HepG2 (cell line): Measurements from ENCODE around the gene SORBS2. TPM values are rescaled to one million over a fixed set of nuclear protein-coding genes. Genes with fewer than 3 reads are reported as not detected.

ENCODE experiments used
- ATAC-seq: fragments of 200-7000 bp; cut with Tn5 transposase; 3 replicates; pipeline ENCODE4 v1.9.1; 2020; ENCODE audit warnings: mild to moderate bottlenecking, moderate library complexity
- BruUV-seq: library from RNA; stranded (reverse); fragments of 400-500 nt; replicated peaks from 2 replicates; lab custom pipeline; 2021; lab: Mats Ljungman, UMichigan
- CTCF ChIA-PET: fragments of 300-600 bp; formaldehyde crosslinking; extraction: SDS; loops from one replicate; lab custom pipeline; 2021; ENCODE audit warnings: low total read pairs, inconsistent platforms, low intra/inter-chr PET ratio; lab: Yijun Ruan, JAX
- POLR2A ChIA-PET: fragments of 350-600 bp; sonication (Branson Sonifier 250); formaldehyde crosslinking; loops from one replicate; lab custom pipeline; 2020; ENCODE audit warnings: antibody characterized with exemption, inconsistent platforms; lab: Yijun Ruan, JAX
- DNase-seq: peaks from one replicate; pipeline ENCODE4 v3.0.0-alpha.2; 2015; ENCODE audit warnings: low spot score
- FAIRE-seq: peaks from 3 replicates; lab custom pipeline; 2011; peaks lifted over from hg19 to GRCh38; lab: Jason Lieb, UNC
- H2AFZ ChIP-seq: one replicate; pipeline ENCODE4 v1.6.1; 2011; ENCODE audit warnings: low read length, inconsistent platforms
- H3K27ac ChIP-seq: fragments of 300-600 bp; 3 replicates; pipeline ENCODE4 v1.8.0; 2011; ENCODE audit warnings: mixed run types, mild to moderate bottlenecking, mixed read lengths, low read length, inconsistent platforms; ENCODE audit not compliant: insufficient read depth; ENCODE audit errors: extremely low read length
- H3K27me3 ChIP-seq, 2 experiments: fragments of 200-600 bp in 1 of 2; 2 replicates in 1 of 2; 3 replicates in 1 of 2; pipeline versions ENCODE4 v1.6.0 to v1.8.0; 2011; ENCODE audit warnings: low read length in 2 of 2, mild to moderate bottlenecking in 2 of 2, moderate library complexity in 2 of 2, inconsistent platforms in 1 of 2; ENCODE audit not compliant: insufficient read depth in 2 of 2, control insufficient read depth in 1 of 2
- H3K36me3 ChIP-seq, 2 experiments: fragments of 200-600 bp in 1 of 2; replicated peaks in 1 of 2; 2 replicates in 1 of 2; 3 replicates in 1 of 2; pipeline versions ENCODE4 v1.5.1 to v1.8.0; 2011; ENCODE audit warnings: low read length in 2 of 2, inconsistent platforms in 1 of 2; ENCODE audit not compliant: insufficient read depth in 2 of 2, control insufficient read depth in 1 of 2
- H3K4me1 ChIP-seq: 2 replicates; pipeline ENCODE4 v1.5.1; 2012; ENCODE audit warnings: low read length, inconsistent platforms; ENCODE audit not compliant: insufficient read depth
- H3K4me2 ChIP-seq: 2 replicates; pipeline ENCODE4 v1.6.0; 2011; ENCODE audit warnings: low read depth, low read length, inconsistent platforms
- H3K4me3 ChIP-seq, 3 experiments: fragments of 200-600 bp in 1 of 3; sonication (generic), shearing (Covaris generic) in 1 of 3; replicated peaks in 1 of 3; 2 replicates each; pipeline ENCODE4 v1.5.1; 2011 to 2016; ENCODE audit warnings: low read length in 3 of 3, inconsistent platforms in 2 of 3, low read depth in 2 of 3, mild to moderate bottlenecking in 2 of 3, control low read depth in 1 of 3, mixed read lengths in 1 of 3; ENCODE audit not compliant: insufficient read depth in 1 of 3
- H3K79me2 ChIP-seq: one replicate; pipeline ENCODE4 v1.6.1; 2011; ENCODE audit warnings: low read length, inconsistent platforms; ENCODE audit not compliant: insufficient read depth
- H3K9ac ChIP-seq: 2 replicates; pipeline ENCODE4 v1.6.0; 2011; ENCODE audit warnings: mild to moderate bottlenecking, low read depth, low read length, inconsistent platforms; ENCODE audit not compliant: insufficient read depth
- H3K9me3 ChIP-seq: 2 replicates; pipeline ENCODE4 v1.5.1; 2012; ENCODE audit warnings: mild to moderate bottlenecking, low read length
- H4K20me1 ChIP-seq: 2 replicates; pipeline ENCODE4 v1.6.0; 2011; ENCODE audit warnings: inconsistent platforms, mild to moderate bottlenecking, low read length, moderate library complexity; ENCODE audit not compliant: insufficient read depth
- ARNTL ChIP-seq: sonication (generic); formaldehyde crosslinking; IDR thresholded peaks from 2 replicates; pipeline ENCODE4 v1.4.0; 2020; ENCODE audit warnings: mild to moderate bottlenecking, missing genetic modification reagents
- CSRNP2 ChIP-seq: sonication (generic); formaldehyde crosslinking; conservative IDR thresholded peaks from 2 replicates; pipeline ENCODE4 v1.8.0; 2022; ENCODE audit warnings: low read depth, missing genetic modification reagents
- FIP1L1 ChIP-seq: fragments of 200-400 bp; formaldehyde crosslinking; IDR thresholded peaks from 2 replicates; pipeline ENCODE4 v1.6.1; 2018; ENCODE audit warnings: low read depth, mild to moderate bottlenecking, low read length, moderate library complexity, borderline replicate concordance; ENCODE audit not compliant: insufficient read depth
- GZF1 ChIP-seq: sonication (generic); formaldehyde crosslinking; IDR thresholded peaks from 2 replicates; pipeline ENCODE4 v1.5.1; 2020; ENCODE audit warnings: mild to moderate bottlenecking, missing genetic modification reagents
- RFXANK ChIP-seq: IDR thresholded peaks from 2 replicates; pipeline ENCODE4 v1.6.1; 2016
- SKI ChIP-seq: fragments of 450-650 bp; IDR thresholded peaks from one replicate; pipeline ENCODE4 v1.6.1; 2018; ENCODE audit warnings: mild to moderate bottlenecking; ENCODE audit not compliant: partially characterized antibody
- ZBTB20 ChIP-seq: sonication (generic); formaldehyde crosslinking; IDR thresholded peaks from 2 replicates; pipeline ENCODE4 v1.8.1; 2023; ENCODE audit warnings: missing genetic modification reagents, low read depth, mild to moderate bottlenecking, borderline replicate concordance
- ZFP37 ChIP-seq: sonication (generic); formaldehyde crosslinking; IDR thresholded peaks from 2 replicates; pipeline ENCODE4 v1.4.0; 2020; ENCODE audit warnings: missing genetic modification reagents, borderline replicate concordance
- ZFP90 ChIP-seq: sonication (generic); formaldehyde crosslinking; IDR thresholded peaks from 2 replicates; pipeline ENCODE4 v1.8.0; 2022; ENCODE audit warnings: missing genetic modification reagents, mild to moderate bottlenecking, inconsistent platforms, borderline replicate concordance
- ZNF761 ChIP-seq: sonication (generic); formaldehyde crosslinking; conservative IDR thresholded peaks from 2 replicates; pipeline ENCODE4 v1.4.0; 2020; ENCODE audit warnings: mild to moderate bottlenecking, missing genetic modification reagents
- WGBS: methylation state at CpG from one replicate; pipeline ENCODE4 v1.1.6; 2017; ENCODE audit warnings: low lambda C conversion rate; 5-methylcytosine and 5-hydroxymethylcytosine counted together
- in situ Hi-C: cut with HindIII; loops from 2 replicates; pipeline ENCODE4 v1.10.0; 2017; ENCODE audit warnings: low pct_unique_long_range_greater_than_20kb; ENCODE audit not compliant: extremely low pct_ligation_motif_present
- intact Hi-C: fragments of 100-400 bp; cut with micrococcal nuclease; formaldehyde crosslinking; loops from one replicate; pipeline ENCODE4 v1.10.0; 2022; ENCODE audit not compliant: unreplicated experiment
- polyA plus RNA-seq, 8 experiments: library from polyadenylated mRNA; depleted of rRNA in 3 of 8; stranded (reverse) in 7 of 8; unstranded in 1 of 8; fragments of >200 nt; fragmentation: Illumina TruSeq in 4 of 8; extraction: Trizol in 4 of 8; gene quantifications; 2 replicates each; pipeline versions ENCODE4 v1.2.1 to v1.2.3, GENCODE V29; 2011 to 2016; ENCODE audit warnings: low read depth in 4 of 8, missing spikeins in 1 of 8, mixed read lengths in 1 of 8; ENCODE audit not compliant: insufficient read depth in 1 of 8
- total RNA-seq, 5 experiments: library from RNA; depleted of rRNA; stranded (reverse); fragments of >200 nt; fragmentation: Illumina TruSeq; extraction: Trizol; gene quantifications; 2 replicates each; pipeline ENCODE4 v1.2.3, GENCODE V29; 2016; ENCODE audit warnings: low read depth in 1 of 5
- TF ChIP-seq, protein P1 (sequence below): sonication (generic); formaldehyde crosslinking; IDR thresholded peaks from 2 replicates; pipeline ENCODE4 v1.4.0; 2020; ENCODE audit warnings: mild to moderate bottlenecking, missing genetic modification reagents
- TF ChIP-seq, protein P2 (sequence below): sonication (generic); formaldehyde crosslinking; IDR thresholded peaks from 2 replicates; pipeline ENCODE4 v1.5.0; 2020; ENCODE audit warnings: mild to moderate bottlenecking, low read depth, missing genetic modification reagents, borderline replicate concordance
- TF ChIP-seq, protein P3 (sequence below): sonication (generic); formaldehyde crosslinking; IDR thresholded peaks from 2 replicates; pipeline ENCODE4 v1.9.0; 2022; ENCODE audit warnings: low read depth, missing genetic modification reagents
- TF ChIP-seq, protein P4 (sequence below): sonication (generic); formaldehyde crosslinking; IDR thresholded peaks from 2 replicates; pipeline ENCODE4 v1.5.0; 2020; ENCODE audit warnings: missing genetic modification reagents

SORBS2 gene
- total and polyA plus RNA-seq, 2 of the 13 experiments (the other 11 are each of a cell fraction or from before 2014, with no cell fraction given), result 25.0 to 80.5 TPM

GRCh38 chr4:185838514-185839193, 26.7 kb upstream of the SORBS2 start:
- no peak for DNase-seq
- no TSS peak for BruUV-seq

More at GRCh38 chr4:185838514-185839193, 26.7 kb upstream of the SORBS2 start:
- CTCF ChIA-PET, result no interaction called here
- intact Hi-C loops, result no loop called here
- no peaks in the 10 kb centered on the region for H3K79me2 ChIP-seq
- H3K27ac ChIP-seq, result no peak overlapping the region
- H4K20me1 ChIP-seq, result no peaks in the 10 kb centered on the region
- POLR2A ChIA-PET, result no interaction called here
- H3K4me2 ChIP-seq, result no peak overlapping the region
- in situ Hi-C loops, result no loop called here
- no peak for TF ChIP-seq ZFP37
- TF ChIP-seq GZF1, result no peak
- TF ChIP-seq, protein P1, sequence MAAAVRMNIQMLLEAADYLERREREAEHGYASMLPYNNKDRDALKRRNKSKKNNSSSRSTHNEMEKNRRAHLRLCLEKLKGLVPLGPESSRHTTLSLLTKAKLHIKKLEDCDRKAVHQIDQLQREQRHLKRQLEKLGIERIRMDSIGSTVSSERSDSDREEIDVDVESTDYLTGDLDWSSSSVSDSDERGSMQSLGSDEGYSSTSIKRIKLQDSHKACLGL (CRISPR knock-in tag), result no peak
- no peak for TF ChIP-seq ZNF761
- TF ChIP-seq FIP1L1, result no peak
- TF ChIP-seq, protein P2, sequence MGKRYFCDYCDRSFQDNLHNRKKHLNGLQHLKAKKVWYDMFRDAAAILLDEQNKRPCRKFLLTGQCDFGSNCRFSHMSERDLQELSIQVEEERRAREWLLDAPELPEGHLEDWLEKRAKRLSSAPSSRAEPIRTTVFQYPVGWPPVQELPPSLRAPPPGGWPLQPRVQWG (CRISPR knock-in tag), result no peak
- no peak for TF ChIP-seq CSRNP2
- TF ChIP-seq, protein P3, sequence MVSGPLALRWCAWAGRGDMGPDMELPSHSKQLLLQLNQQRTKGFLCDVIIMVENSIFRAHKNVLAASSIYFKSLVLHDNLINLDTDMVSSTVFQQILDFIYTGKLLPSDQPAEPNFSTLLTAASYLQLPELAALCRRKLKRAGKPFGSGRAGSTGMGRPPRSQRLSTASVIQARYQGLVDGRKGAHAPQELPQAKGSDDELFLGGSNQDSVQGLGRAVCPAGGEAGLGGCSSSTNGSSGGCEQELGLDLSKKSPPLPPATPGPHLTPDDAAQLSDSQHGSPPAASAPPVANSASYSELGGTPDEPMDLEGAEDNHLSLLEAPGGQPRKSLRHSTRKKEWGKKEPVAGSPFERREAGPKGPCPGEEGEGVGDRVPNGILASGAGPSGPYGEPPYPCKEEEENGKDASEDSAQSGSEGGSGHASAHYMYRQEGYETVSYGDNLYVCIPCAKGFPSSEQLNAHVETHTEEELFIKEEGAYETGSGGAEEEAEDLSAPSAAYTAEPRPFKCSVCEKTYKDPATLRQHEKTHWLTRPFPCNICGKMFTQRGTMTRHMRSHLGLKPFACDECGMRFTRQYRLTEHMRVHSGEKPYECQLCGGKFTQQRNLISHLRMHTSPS (CRISPR knock-in tag), result no peak
- TF ChIP-seq, protein P4, sequence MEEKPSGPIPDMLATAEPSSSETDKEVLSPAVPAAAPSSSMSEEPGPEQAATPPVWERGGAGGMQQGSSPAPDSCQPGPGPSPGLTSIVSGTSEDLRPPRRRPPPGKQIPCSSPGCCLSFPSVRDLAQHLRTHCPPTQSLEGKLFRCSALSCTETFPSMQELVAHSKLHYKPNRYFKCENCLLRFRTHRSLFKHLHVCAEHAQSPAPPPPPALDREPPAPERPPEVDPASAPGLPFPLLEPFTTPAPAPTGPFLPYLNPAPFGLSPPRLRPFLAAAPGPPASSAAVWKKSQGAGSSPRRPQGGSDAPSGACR (CRISPR knock-in tag), result no peak
- TF ChIP-seq SKI, result no peak
- no peak for TF ChIP-seq RFXANK (CRISPR knock-in tag)
- no peak for TF ChIP-seq ARNTL (CRISPR knock-in tag)
- no peak for TF ChIP-seq ZFP90
- no peak for TF ChIP-seq ZBTB20 (CRISPR knock-in tag)
- FAIRE-seq, result no peak
- ATAC-seq, result no peak
- 92% methylated on average over 11 of the region's 11 CpGs for WGBS
- no peak overlapping the region for H3K4me3 ChIP-seq
- no peak overlapping the region for H2AFZ ChIP-seq
- no peaks in the 10 kb centered on the region for H3K36me3 ChIP-seq
- peaks cover 45% of the 10 kb centered on the region for H3K4me1 ChIP-seq
- H3K27me3 ChIP-seq, result no peaks in the 10 kb centered on the region
- no peak overlapping the region for H3K9ac ChIP-seq
- H3K9me3 ChIP-seq, result peaks cover 11% of the 10 kb centered on the region
